Stimulated activated naive B cell treated with anti-CD40 and anti-IgM and Interleukin-4, amounts not matched to agents 10 μg/mL and 1 μg/mL and 100 μg/mL, for 72 hours (primary cell): ENCODE measurements around the gene ASTN2.

Experiments
- ATAC-seq, 2 donors: fragments of 150-1000 bp; cut with Tn5 transposase; replicated peaks; 2 replicates each; pipeline ENCODE4 v1.10.0; 2021; ENCODE audit warnings: moderate library complexity in 1 of 2
- DNase-seq: peaks from one replicate; pipeline ENCODE4 v3.0.0; 2021
- H3K27ac Mint-ChIP-seq: one replicate; pipeline ENCODE4 v1.8.0; 2022; ENCODE audit warnings: mild to moderate bottlenecking, mixed read lengths
- H3K27me3 Mint-ChIP-seq, 2 donors: one replicate each; pipeline ENCODE4 v1.8.0; 2022; ENCODE audit warnings: mixed read lengths in 2 of 2
- H3K36me3 Mint-ChIP-seq, 2 donors: one replicate each; pipeline ENCODE4 v1.8.0; 2022; ENCODE audit warnings: mixed read lengths in 2 of 2, mild to moderate bottlenecking in 1 of 2
- H3K4me1 Mint-ChIP-seq, 2 donors: one replicate each; pipeline ENCODE4 v1.8.0; 2022; ENCODE audit warnings: mixed read lengths in 2 of 2, mild to moderate bottlenecking in 1 of 2
- H3K4me3 Mint-ChIP-seq, 2 donors: one replicate each; pipeline ENCODE4 v1.8.0; 2022; ENCODE audit warnings: mild to moderate bottlenecking in 2 of 2, mixed read lengths in 2 of 2, moderate library complexity in 1 of 2
- H3K9me3 Mint-ChIP-seq, 2 donors: one replicate each; pipeline ENCODE4 v1.8.0; 2022; ENCODE audit warnings: mixed read lengths in 2 of 2, mild to moderate bottlenecking in 1 of 2

The ASTN2 gene

GRCh38 chr9:116495725-116496124 is 919.1 kb downstream of the ASTN2 start:
- no peak overlapping the region for H3K4me3 Mint-ChIP-seq
- no peaks in the 10 kb centered on the region for H3K9me3 Mint-ChIP-seq
- no peaks in the 10 kb centered on the region for H3K36me3 Mint-ChIP-seq
- DNase-seq (no peak), ATAC-seq (no peak)
- no peak overlapping the region for H3K27ac Mint-ChIP-seq
- H3K27me3 Mint-ChIP-seq: peaks cover 0 to 9% of the 10 kb centered on the region in 2 donors
- H3K4me1 Mint-ChIP-seq: no peaks in the 10 kb centered on the region

- Mint-ChIP-seq H3K27ac (no peak overlapping the region), H3K9me3 (peaks cover 3% of the 10 kb centered on the region in 2 donors), H3K4me3 (no peak overlapping the region), H3K36me3 (no peaks in the 10 kb centered on the region), H3K4me1 (no peaks in the 10 kb centered on the region), H3K27me3 (peaks cover 0 to 8% of the 10 kb centered on the region in 2 donors)
- ATAC-seq (peak; percentile 50 to 61), DNase-seq (no peak)
Observed at GRCh38 chr9:116494815-116495634, 919.8 kb downstream of the ASTN2 start.

DNA sequence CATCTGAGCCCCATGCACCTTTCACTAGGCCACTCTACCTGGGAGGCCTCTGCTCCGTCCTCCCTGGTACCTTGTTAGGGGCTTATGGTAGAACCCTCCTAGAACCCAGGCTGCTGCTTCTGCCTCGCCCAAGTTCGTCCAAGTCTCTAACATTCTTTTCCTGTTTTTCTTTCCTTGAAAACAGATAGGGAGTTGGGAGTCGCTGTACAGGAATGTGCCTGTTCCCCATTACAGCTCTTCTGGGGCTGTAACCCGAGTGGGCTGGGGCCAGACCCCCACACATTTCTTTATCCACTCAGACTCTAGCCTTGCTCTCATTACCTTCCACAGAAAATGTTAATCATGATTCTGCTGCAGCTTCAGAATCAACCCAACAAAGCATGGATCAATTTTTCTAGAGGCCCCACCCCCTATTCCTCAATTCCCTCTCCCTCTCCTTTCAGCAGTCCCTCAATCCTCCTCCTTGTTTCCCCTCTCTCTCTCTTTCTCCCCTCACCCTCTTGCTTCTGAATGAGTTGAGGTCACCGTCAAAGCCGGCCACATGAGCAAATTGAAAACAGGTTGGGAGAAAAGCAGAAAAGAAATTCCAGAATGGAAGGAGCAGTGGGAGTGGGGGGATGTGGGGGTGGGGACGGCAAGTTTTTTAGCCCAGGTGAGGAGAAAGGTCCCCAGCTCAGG is 921.5 kb downstream of the ASTN2 start:
- Mint-ChIP-seq H3K4me1 (no peaks in the 10 kb centered on the region), H3K27me3 (peaks cover 0 to 5% of the 10 kb centered on the region in 2 donors), H3K27ac (no peak overlapping the region), H3K4me3 (no peak overlapping the region), H3K36me3 (no peaks in the 10 kb centered on the region), H3K9me3 (peaks cover 3% of the 10 kb centered on the region in 2 donors)
- ATAC-seq (no peak), DNase-seq (no peak)

GRCh38 chr9:116491659-116492058 is 923.2 kb downstream of the ASTN2 start:
- Mint-ChIP-seq H3K27me3 (peaks cover 0 to 5% of the 10 kb centered on the region in 2 donors), H3K27ac (no peak overlapping the region), H3K9me3 (peaks cover 3% of the 10 kb centered on the region in 2 donors), H3K36me3 (no peaks in the 10 kb centered on the region), H3K4me3 (no peak overlapping the region), H3K4me1 (no peaks in the 10 kb centered on the region)
- ATAC-seq (no peak), DNase-seq (no peak)

DNA sequence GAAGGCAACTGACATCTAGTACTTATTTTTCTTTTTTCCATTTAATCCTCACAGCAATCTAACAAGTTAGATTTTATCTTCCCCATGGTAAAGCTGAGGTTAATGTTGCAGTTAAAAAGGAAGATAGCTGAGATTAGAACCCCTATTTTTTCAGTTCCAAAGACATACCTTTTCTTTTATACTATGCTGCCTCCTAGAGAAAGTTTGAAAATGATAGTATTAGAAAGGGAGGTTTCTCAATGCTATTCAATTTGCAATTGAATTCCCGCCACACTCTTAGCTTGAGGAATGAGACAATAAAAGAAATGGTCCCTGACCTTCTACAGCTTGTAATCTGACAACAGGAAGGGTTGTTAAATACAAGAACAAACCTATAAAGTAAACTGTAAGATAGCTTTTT is 923.6 kb downstream of the ASTN2 start:
- no peak for DNase-seq
- H3K27ac Mint-ChIP-seq: no peak overlapping the region
- H3K27me3 Mint-ChIP-seq: peaks cover 0 to 5% of the 10 kb centered on the region in 2 donors
- no peak for ATAC-seq
- H3K9me3 Mint-ChIP-seq: peaks cover 3% of the 10 kb centered on the region in 2 donors
- H3K4me1 Mint-ChIP-seq: no peaks in the 10 kb centered on the region
- H3K4me3 Mint-ChIP-seq: no peak overlapping the region
- H3K36me3 Mint-ChIP-seq: no peaks in the 10 kb centered on the region

GRCh38 chr9:116490321-116490720 is 924.5 kb downstream of the ASTN2 start:
- no peak for DNase-seq
- no peaks in the 10 kb centered on the region for H3K36me3 Mint-ChIP-seq
- H3K27me3 Mint-ChIP-seq: no peaks in the 10 kb centered on the region
- no peak for ATAC-seq
- no peak overlapping the region for H3K27ac Mint-ChIP-seq
- H3K4me3 Mint-ChIP-seq: no peak overlapping the region
- no peaks in the 10 kb centered on the region for H3K4me1 Mint-ChIP-seq
- H3K9me3 Mint-ChIP-seq: peaks cover 3% of the 10 kb centered on the region in 2 donors

- DNase-seq (no peak), ATAC-seq (no peak)
- Mint-ChIP-seq H3K27ac (no peak overlapping the region), H3K4me3 (no peak overlapping the region), H3K36me3 (no peaks in the 10 kb centered on the region), H3K4me1 (no peaks in the 10 kb centered on the region), H3K27me3 (no peaks in the 10 kb centered on the region), H3K9me3 (peaks cover 3% of the 10 kb centered on the region in 2 donors)
Observed at GRCh38 chr9:116488373-116488772, 926.5 kb downstream of the ASTN2 start.

GRCh38 chr9:116484492-116485061 is 930.3 kb downstream of the ASTN2 start:
- H3K4me1 Mint-ChIP-seq: no peaks in the 10 kb centered on the region
- no peak overlapping the region for H3K4me3 Mint-ChIP-seq
- ATAC-seq (no peak), DNase-seq (no peak)
- no peaks in the 10 kb centered on the region for H3K27me3 Mint-ChIP-seq
- H3K9me3 Mint-ChIP-seq: no peaks in the 10 kb centered on the region
- H3K36me3 Mint-ChIP-seq: no peaks in the 10 kb centered on the region
- no peak overlapping the region for H3K27ac Mint-ChIP-seq

DNA sequence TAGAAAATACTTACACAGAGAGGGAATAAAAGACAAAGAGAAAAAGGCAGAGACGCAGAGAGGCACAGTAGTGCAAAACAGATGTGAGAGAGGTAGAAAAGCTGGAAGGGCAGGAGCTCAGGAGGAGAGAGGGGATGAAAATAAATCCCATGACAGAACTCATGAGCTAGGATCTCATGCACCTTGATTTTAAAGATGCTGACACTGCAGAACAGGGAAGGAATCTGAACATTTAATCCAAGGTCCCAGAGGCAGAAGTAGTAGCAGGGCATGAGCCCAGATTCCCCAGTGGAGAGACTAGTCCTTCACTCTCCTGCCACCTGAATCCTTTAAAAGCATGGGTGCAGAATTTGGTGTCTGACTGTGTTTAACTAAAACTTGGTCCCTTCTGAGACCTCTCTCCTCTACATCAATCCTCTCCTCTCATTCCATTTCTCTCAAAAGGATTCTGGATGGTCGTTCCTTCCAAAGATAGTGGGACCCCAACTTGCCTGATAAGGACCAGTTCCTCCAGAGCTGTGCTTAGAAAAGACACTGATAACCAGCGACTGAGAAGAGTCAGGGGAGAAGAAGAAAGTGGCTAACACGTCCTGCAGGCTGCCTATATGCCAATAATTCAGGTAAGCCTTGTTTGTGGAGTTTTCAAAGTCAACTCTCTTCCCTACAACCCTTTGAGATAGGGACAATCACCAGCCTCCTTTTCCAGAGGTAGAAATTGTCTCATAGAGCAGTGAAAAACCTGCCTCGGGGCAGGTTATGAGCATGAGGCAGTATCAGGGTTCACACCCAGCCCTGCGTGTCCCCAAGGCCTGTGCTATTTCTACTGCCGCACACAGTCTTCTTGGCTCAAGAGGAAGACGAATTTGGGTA is 931.0 kb downstream of the ASTN2 start:
- DNase-seq (no peak), ATAC-seq (no peak)
- no peaks in the 10 kb centered on the region for H3K9me3 Mint-ChIP-seq
- no peaks in the 10 kb centered on the region for H3K4me1 Mint-ChIP-seq
- no peak overlapping the region for H3K27ac Mint-ChIP-seq
- no peaks in the 10 kb centered on the region for H3K36me3 Mint-ChIP-seq
- no peak overlapping the region for H3K4me3 Mint-ChIP-seq
- H3K27me3 Mint-ChIP-seq: no peaks in the 10 kb centered on the region

- ATAC-seq: no peak
- Mint-ChIP-seq H3K27me3 (no peaks in the 10 kb centered on the region), H3K4me1 (no peaks in the 10 kb centered on the region)
Observed at GRCh38 chr9:116482740-116483139, 932.1 kb downstream of the ASTN2 start.

DNA sequence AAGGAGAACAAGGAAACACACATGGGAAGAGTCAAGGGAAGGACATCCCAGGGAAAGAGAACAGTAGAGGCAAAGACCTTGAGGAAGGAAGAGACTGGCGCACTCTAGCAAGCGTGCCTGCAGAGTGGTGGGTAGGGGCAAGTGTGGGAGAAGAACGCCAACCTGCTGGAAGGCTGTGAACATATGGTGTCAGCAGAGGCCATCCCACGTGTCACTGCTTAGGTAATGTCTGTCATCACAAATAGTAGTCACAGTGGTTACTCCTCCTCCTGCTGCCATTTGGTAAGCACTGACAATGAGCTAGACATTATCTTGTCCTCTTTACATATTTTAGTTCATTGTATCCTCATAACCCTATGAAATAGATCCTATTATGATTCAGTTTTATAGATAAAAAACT is 934.2 kb downstream of the ASTN2 start:
- ATAC-seq (no peak), DNase-seq (no peak)
- no peak overlapping the region for H3K27ac Mint-ChIP-seq
- peaks cover 0 to 9% of the 10 kb centered on the region in 2 donors for H3K36me3 Mint-ChIP-seq
- H3K27me3 Mint-ChIP-seq: no peaks in the 10 kb centered on the region
- no peaks in the 10 kb centered on the region for H3K4me1 Mint-ChIP-seq
- no peak overlapping the region for H3K4me3 Mint-ChIP-seq
- no peaks in the 10 kb centered on the region for H3K9me3 Mint-ChIP-seq

More at GRCh38 chr9:116482740-116483139, 932.1 kb downstream of the ASTN2 start:
- no peak for DNase-seq
- Mint-ChIP-seq H3K27ac (no peak overlapping the region), H3K4me3 (no peak overlapping the region), H3K9me3 (no peaks in the 10 kb centered on the region), H3K36me3 (peaks cover 0 to 3% of the 10 kb centered on the region in 2 donors)

DNA sequence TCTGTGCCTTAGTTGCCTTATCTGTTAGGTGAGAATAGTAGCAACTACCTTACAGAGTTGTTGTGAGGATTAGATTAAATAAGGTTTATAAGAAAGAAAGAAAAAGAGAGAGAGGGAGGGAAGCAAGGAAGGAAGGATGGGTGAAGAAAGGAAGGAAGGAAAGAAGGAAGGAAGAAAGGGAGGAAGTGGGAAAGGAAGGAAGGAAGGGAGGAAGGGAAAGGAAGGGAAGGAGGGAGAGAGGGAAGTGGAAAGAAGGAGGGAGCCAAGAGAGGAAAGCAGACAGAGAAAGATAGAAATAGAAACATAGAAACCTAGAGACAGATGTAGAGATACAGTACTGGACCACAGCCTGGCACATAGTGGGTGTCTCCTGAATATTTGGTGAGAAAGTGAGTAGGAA is 934.9 kb downstream of the ASTN2 start:
- Mint-ChIP-seq H3K4me3 (no peak overlapping the region), H3K27ac (no peak overlapping the region), H3K9me3 (no peaks in the 10 kb centered on the region), H3K36me3 (peaks cover 0 to 10% of the 10 kb centered on the region in 2 donors), H3K27me3 (no peaks in the 10 kb centered on the region), H3K4me1 (no peaks in the 10 kb centered on the region)
- no peak for DNase-seq
- ATAC-seq: no peak

DNA sequence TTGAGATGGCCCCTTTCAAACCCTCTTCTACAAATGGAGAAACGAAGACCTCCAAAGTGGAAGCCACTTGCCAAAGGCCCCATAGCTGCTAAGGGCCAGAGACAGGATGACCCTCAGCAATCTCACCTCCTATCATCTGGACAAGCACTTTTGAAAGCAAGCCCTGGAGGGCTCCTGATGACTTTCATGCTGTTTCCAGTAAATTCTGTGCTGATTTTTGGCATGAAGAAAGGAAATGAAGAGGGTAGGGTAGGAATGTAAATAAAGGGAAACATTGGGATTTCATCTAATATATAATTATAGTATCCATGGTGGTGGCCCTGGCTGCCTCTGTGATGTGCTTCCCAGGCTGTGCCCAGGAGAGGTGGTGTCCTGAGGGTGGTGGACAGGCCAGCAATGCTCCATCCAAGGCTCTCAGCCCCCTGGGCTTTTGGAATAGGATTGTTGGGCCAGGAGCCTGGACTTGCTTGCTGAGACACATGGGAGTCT is 935.8 kb downstream of the ASTN2 start:
- H3K27me3 Mint-ChIP-seq: no peaks in the 10 kb centered on the region
- H3K27ac Mint-ChIP-seq: no peak overlapping the region
- H3K9me3 Mint-ChIP-seq: no peaks in the 10 kb centered on the region
- peaks cover 0 to 10% of the 10 kb centered on the region in 2 donors for H3K36me3 Mint-ChIP-seq
- no peak overlapping the region for H3K4me3 Mint-ChIP-seq
- ATAC-seq (no peak), DNase-seq (no peak)
- H3K4me1 Mint-ChIP-seq: no peaks in the 10 kb centered on the region

DNA sequence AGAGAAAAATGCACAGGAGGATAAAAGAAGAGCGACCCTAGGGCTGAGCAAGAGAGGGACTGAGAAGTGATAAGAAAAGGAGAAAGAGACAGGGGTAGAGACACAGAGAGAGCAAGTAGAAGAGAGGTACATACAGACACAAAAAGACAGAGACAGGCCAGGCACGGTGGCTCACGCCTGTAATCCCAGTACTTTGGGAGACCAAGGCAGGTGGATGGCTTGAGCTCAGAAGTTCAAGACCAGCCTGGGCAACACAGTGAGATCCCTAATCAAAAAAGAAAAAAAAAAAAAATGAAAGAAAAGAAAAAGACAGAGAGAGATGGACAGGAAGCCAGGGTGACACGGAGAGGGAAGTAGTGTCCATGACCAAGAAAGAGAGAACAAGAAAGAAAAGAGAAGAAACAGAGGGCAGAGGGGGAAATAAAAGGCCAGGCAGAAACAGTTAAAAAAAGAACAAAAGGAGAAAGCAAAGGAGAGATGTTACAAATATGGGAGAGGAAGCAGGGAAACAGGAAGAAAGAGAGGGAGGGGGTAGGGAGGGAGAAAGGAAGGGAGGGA is 937.2 kb downstream of the ASTN2 start:
- Mint-ChIP-seq H3K36me3 (peaks cover 0 to 10% of the 10 kb centered on the region in 2 donors), H3K9me3 (no peaks in the 10 kb centered on the region), H3K27ac (no peak overlapping the region), H3K4me1 (no peaks in the 10 kb centered on the region), H3K27me3 (no peaks in the 10 kb centered on the region), H3K4me3 (no peak overlapping the region)
- no peak for ATAC-seq
- DNase-seq: no peak
